CD8-positive, alpha-beta memory T cell (primary cell): ENCODE data around the gene SS18L1. TPM values are rescaled to one million over a fixed set of nuclear protein-coding genes. Genes with fewer than 3 reads are reported as not detected.

Source experiments
- CTCF ChIA-PET: fragments of 350-600 bp; sonication (Branson Sonifier 250); formaldehyde crosslinking; loops from one replicate; lab custom pipeline; 2021; ENCODE audit warnings: antibody characterized with exemption; lab: Charles Lee
- POLR2A ChIA-PET: fragments of 350-600 bp; sonication (Branson Sonifier 250); formaldehyde crosslinking; loops from one replicate; lab custom pipeline; 2021; ENCODE audit warnings: antibody characterized with exemption; lab: Charles Lee
- DNase-seq, 5 donors: peaks; one replicate each; pipeline versions ENCODE4 v3.0.0 to v3.0.0-alpha.2; 2020 to 2022; ENCODE audit warnings: mixed read lengths in 1 of 5
- H3K27ac ChIP-seq: one replicate; pipeline ENCODE4 v1.7.0; 2013; ENCODE audit warnings: low read depth, mild to moderate bottlenecking, low read length, moderate library complexity
- H3K27me3 ChIP-seq: 2 replicates; pipeline ENCODE4 v1.7.0; 2013; ENCODE audit warnings: low read length, mild to moderate bottlenecking; ENCODE audit not compliant: insufficient read depth, poor library complexity, severe bottlenecking
- H3K36me3 ChIP-seq: 2 replicates; pipeline ENCODE4 v1.7.0; 2013; ENCODE audit warnings: mild to moderate bottlenecking, low read length, moderate library complexity; ENCODE audit not compliant: insufficient read depth
- H3K4me1 ChIP-seq: 2 replicates; pipeline ENCODE4 v1.7.0; 2013; ENCODE audit warnings: mild to moderate bottlenecking, low read length, moderate library complexity; ENCODE audit not compliant: insufficient read depth
- H3K4me3 ChIP-seq: 2 replicates; pipeline ENCODE4 v1.7.0; 2013; ENCODE audit warnings: mild to moderate bottlenecking, low read length
- H3K9me3 ChIP-seq: 2 replicates; pipeline ENCODE4 v1.7.0; 2013; ENCODE audit warnings: mild to moderate bottlenecking, low read length
- H3K27ac Mint-ChIP-seq, 8 donors: one replicate each; pipeline ENCODE4 v1.8.0; 2020 to 2021; ENCODE audit warnings: mixed read lengths in 8 of 8, mild to moderate bottlenecking in 6 of 8, inconsistent platforms in 3 of 8, moderate library complexity in 3 of 8
- H3K27me3 Mint-ChIP-seq, 2 donors: one replicate each; pipeline ENCODE4 v1.8.0; 2020 to 2021; ENCODE audit warnings: mixed read lengths in 2 of 2, mild to moderate bottlenecking in 1 of 2, moderate library complexity in 1 of 2
- H3K36me3 Mint-ChIP-seq, 3 donors: one replicate each; pipeline ENCODE4 v1.8.0; 2020 to 2021; ENCODE audit warnings: mixed read lengths in 3 of 3, inconsistent platforms in 1 of 3, mild to moderate bottlenecking in 1 of 3
- H3K4me1 Mint-ChIP-seq, 3 donors: one replicate each; pipeline ENCODE4 v1.8.0; 2020 to 2021; ENCODE audit warnings: mixed read lengths in 3 of 3, inconsistent platforms in 1 of 3, mild to moderate bottlenecking in 1 of 3
- H3K4me3 Mint-ChIP-seq, 7 donors: one replicate each; pipeline ENCODE4 v1.8.0; 2020 to 2021; ENCODE audit warnings: mixed read lengths in 7 of 7, mild to moderate bottlenecking in 6 of 7, moderate library complexity in 4 of 7, inconsistent platforms in 2 of 7
- H3K9me3 Mint-ChIP-seq, 5 donors: one replicate each; pipeline ENCODE4 v1.8.0; 2020 to 2022; ENCODE audit warnings: mixed read lengths in 5 of 5, mild to moderate bottlenecking in 3 of 5, moderate library complexity in 2 of 5, inconsistent platforms in 1 of 5
- polyA plus RNA-seq: library from polyadenylated mRNA; unstranded; fragments of 300-500 nt; fragmentation: Illumina TruSeq; gene quantifications from one replicate; pipeline ENCODE4 v1.2.3, GENCODE V29; 2021
- total RNA-seq, 2 experiments: library from RNA; stranded (reverse); gene quantifications; one replicate each; pipeline ENCODE4 v1.2.3, GENCODE V29; 2021

SS18L1 gene, protein sequence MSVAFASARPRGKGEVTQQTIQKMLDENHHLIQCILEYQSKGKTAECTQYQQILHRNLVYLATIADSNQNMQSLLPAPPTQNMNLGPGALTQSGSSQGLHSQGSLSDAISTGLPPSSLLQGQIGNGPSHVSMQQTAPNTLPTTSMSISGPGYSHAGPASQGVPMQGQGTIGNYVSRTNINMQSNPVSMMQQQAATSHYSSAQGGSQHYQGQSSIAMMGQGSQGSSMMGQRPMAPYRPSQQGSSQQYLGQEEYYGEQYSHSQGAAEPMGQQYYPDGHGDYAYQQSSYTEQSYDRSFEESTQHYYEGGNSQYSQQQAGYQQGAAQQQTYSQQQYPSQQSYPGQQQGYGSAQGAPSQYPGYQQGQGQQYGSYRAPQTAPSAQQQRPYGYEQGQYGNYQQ
- total RNA-seq (10 to 100 TPM; 16.9 to 18.5 TPM), polyA plus RNA-seq (0.86 TPM)

DNA sequence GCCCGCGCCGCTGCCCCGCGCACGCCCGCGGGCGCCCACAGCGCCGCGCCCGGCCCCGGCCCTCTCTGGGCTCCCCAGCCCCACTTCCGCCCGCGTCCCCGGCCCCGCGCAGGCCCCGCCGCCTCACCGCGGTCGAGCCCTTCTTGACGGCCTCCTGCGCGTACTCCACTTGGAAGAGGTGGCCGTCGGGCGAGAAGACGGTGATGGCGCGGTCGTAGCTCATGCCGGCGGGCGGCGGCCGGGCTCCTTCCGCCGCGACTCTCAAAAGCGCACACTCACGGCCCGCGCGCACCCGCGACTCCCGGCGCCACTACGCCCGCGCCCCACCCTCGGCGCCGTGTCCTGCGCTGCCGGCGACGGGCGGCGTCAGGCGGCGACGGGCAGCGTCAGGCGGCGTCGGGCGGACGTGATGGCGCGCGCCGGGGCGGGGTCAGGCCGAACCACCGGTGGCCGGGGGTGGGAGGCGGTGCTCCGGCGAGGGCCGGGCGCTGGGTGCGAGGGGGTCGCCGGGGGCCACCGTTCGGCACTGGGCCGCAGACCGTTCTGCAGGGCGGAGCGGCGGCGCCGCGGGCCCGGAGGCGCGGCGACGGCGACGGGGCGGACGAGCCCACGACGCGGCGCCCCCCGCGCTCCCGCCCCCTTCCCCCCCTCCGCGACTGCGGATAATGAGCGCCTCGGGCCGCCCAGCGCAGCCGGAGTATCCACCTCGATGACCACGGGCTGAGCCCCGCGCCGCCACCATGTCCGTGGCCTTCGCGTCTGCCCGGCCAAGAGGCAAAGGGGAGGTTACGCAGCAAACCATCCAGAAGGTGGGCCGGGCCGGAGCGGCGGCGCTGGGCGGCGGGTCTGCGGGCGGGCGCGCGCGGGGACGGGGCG, at the start of gene SS18L1, which contains the start of gene PSMA7:
SS18L1 (plus strand) TSS at position 689 of the 876 bp plus-strand sequence; CDS start at position 741, 52 bp downstream.
PSMA7 (minus strand) TSS at position 314 of the 876 bp plus-strand sequence; CDS start at position 223, 91 bp downstream.
- CTCF ChIA-PET: interaction anchor here (1.2 to 2.3 kb wide), 2 partner anchors 13 to 132 kb away, joined by 3 to 7 read pairs; no protein-coding TSS in a partner anchor
- H3K9me3 ChIP-seq: no peaks in the 10 kb centered on the region
- peaks cover 27% of the 10 kb centered on the region for H3K36me3 ChIP-seq
- peaks cover 29% of the 10 kb centered on the region for H3K4me1 ChIP-seq
- peak within 1 kb of the TSS; percentile 61 for H3K4me3 ChIP-seq
- H3K4me1 Mint-ChIP-seq: peaks cover 40 to 64% (median 44%) of the 10 kb centered on the region in 3 donors
- H3K27me3 Mint-ChIP-seq: peaks cover 0 to 2% of the 10 kb centered on the region in 2 donors
- peak within 1 kb of the TSS; percentile 91 to 99 (median 96) for H3K27ac Mint-ChIP-seq
- H3K4me3 Mint-ChIP-seq: peak within 1 kb of the TSS; percentile 89 to 98 (median 92)
- H3K27me3 ChIP-seq: no peaks in the 10 kb centered on the region
- peaks cover under 1 to 45% (median 3%) of the 10 kb centered on the region in 3 donors for H3K36me3 Mint-ChIP-seq
- peak; percentile 77 to 88 (median 87) for DNase-seq
- peak within 1 kb of the TSS; percentile 72 for H3K27ac ChIP-seq
- POLR2A ChIA-PET: interaction anchor here (0.6 to 3.0 kb wide), 5 partner anchors 9 to 77 kb away, joined by 4 to 21 read pairs (median 5); partner anchors contain the start of genes LSM14B and TAF4
- H3K9me3 Mint-ChIP-seq: no peaks in the 10 kb centered on the region

DNA sequence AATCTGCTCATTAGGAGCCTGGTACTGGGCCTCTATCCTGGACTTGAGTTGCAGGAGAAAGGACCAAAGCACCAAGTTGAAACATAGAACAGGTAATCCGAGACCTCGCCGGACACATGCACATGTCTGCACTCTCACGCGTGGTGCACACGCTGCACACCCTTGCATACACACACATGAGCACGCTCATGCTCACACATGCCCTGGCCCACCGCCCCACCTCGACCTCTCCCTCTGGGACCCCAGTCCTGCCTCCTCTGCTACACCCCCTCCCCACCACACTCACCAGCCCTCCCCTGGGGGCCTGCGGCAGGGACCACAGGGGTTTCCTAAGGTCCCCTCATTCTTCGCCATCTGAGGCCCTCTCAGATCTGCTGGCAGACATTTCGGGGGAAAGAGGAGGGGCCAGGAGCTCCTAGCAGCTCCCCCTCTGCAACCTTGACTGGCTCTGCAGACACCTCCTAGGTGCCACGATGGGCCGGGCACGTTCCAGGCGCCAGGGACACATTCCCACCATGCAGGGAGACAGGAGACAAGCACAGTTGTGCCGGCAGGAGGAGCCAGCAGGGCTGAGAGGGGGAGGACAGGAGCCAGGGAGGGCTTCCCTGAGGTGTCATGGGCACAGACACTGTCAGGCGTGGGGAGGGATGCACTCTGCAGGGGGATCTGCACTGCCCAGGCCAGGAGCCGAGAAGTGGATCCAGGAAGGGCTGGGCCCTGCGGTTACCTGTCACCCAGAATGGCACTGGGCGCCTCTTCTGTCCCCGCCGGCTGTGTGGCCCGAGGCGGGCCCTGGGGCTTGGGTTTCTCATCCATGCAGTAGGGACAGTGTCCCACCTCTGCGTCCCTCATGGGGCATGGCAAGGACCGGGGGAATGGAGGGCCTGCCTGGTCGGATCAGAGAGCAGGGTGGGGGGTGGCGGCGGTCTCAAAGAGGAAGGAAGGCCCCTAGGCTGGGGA, 46.9 kb upstream of the SS18L1 start:
- H3K36me3 Mint-ChIP-seq: peaks cover 0 to 29% (median 4%) of the 10 kb centered on the region in 3 donors
- H3K27me3 Mint-ChIP-seq: peaks cover 23 to 25% of the 10 kb centered on the region in 2 donors
- Histone ChIP-seq H3K9me3 (peaks cover 8% of the 10 kb centered on the region), H3K36me3 (no peaks in the 10 kb centered on the region), H3K27ac (no peak overlapping the region), H3K4me3 (no peak overlapping the region), H3K4me1 (no peaks in the 10 kb centered on the region), H3K27me3 (no peaks in the 10 kb centered on the region)
- ChIA-PET POLR2A (no interaction called here), CTCF (no interaction called here)
- no peak overlapping the region for H3K4me3 Mint-ChIP-seq
- H3K4me1 Mint-ChIP-seq: no peaks in the 10 kb centered on the region
- no peak overlapping the region for H3K27ac Mint-ChIP-seq
- DNase-seq: no peak
- peaks cover 5 to 27% (median 20%) of the 10 kb centered on the region in 5 donors for H3K9me3 Mint-ChIP-seq

DNA sequence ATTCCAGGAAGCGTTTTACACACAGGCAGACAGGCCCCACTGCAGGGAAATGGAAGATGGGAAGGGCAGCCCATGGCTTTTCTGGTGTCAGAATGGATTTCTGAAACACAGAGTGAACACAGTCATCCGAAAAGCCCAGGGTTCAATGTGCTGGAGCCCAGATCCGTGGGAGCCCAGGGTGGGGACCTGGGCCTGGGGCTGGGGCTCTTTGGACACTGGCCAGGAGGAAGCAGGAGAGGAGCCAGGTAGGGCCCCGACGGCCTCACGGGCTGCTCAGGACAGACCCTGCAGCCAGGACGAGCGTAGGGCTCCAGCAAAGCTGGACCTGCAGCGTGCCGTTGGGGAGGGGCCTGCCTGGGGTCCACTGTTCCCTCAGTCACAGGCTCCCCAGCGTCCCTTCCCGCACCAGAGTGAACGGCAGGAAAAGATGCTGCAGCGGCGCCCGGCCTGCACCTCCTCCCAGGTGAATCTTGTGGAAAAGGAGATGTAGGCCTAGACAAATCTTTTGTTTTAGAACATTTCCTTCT, 45.6 kb upstream of the SS18L1 start:
- peaks cover 0 to 32% (median 0%) of the 10 kb centered on the region in 3 donors for H3K36me3 Mint-ChIP-seq
- Histone ChIP-seq H3K27ac (no peak overlapping the region), H3K4me1 (no peaks in the 10 kb centered on the region), H3K9me3 (peaks cover 13% of the 10 kb centered on the region), H3K36me3 (no peaks in the 10 kb centered on the region), H3K4me3 (no peak overlapping the region), H3K27me3 (no peaks in the 10 kb centered on the region)
- H3K4me3 Mint-ChIP-seq: no peak overlapping the region
- H3K9me3 Mint-ChIP-seq: peaks cover 5 to 33% (median 28%) of the 10 kb centered on the region in 5 donors
- CTCF ChIA-PET: no interaction called here
- no peaks in the 10 kb centered on the region for H3K4me1 Mint-ChIP-seq
- peak overlapping the region in 1 of 8 donors; percentile 55 for H3K27ac Mint-ChIP-seq
- POLR2A ChIA-PET: no interaction called here
- H3K27me3 Mint-ChIP-seq: peaks cover 21 to 26% of the 10 kb centered on the region in 2 donors
- DNase-seq: no peak

DNA sequence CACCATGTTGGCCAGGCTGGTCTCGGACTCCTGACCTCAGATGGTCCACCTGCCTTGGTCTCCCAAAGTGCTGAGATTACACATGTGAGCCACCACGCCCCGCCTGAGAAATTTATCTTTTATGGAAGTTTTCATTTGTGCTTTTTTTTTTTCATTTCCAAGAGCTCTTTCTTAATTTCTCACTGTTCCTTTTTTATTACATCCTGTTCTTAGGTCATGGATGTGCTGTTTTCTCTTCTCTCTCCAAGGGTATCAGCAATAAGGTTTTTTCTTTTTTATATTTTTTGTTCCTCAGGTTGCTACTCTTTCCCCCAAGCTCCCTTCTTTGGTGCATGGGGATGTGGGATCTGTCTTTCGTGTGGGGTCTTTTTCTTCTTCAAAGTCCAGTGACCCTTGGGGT, 42.5 kb upstream of the SS18L1 start:
- POLR2A ChIA-PET: no interaction called here

DNA sequence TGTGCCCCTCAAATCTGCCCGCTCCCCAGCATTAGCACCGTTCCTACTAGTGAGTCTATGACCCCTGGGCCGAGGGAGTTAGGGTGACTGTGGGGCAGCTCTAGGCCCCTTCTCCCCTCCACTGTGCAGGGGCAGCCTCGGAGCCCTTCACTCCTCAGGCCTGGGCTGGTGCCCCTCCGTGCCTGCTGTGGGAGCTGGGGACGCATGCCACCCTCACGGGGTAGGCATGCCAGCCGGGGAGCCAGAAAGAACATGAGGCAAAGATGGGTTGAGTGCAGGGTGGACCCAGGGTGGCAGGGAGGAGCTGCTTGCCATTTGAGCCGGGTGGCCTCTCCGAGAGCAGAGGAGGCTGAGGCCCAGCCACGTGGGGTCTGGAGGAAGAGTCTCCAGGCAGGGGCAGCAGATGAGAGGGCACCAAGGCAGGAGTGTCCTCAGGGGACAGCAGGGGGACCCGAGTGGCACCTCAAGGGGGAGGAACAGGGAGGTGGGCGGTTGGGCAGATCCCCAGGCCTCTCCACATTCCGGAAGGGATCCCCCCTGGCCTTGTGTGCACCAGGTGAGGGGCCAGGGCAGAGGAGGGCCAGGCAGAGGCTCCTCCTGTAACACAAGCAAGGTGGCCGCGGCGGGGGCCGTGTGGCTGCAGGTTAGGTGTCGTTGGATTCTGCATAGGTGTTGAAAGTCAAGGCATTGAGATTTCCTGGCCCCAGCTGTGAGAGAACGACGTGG, 39.9 kb upstream of the SS18L1 start:
- no peaks in the 10 kb centered on the region for H3K4me1 Mint-ChIP-seq
- no peak overlapping the region for H3K27ac Mint-ChIP-seq
- H3K9me3 Mint-ChIP-seq: peaks cover 22 to 72% (median 68%) of the 10 kb centered on the region in 5 donors
- H3K36me3 ChIP-seq: no peaks in the 10 kb centered on the region
- peaks cover 14 to 21% of the 10 kb centered on the region in 2 donors for H3K27me3 Mint-ChIP-seq
- H3K4me3 Mint-ChIP-seq: no peak overlapping the region
- peaks cover 27% of the 10 kb centered on the region for H3K9me3 ChIP-seq
- no peak overlapping the region for H3K4me3 ChIP-seq
- DNase-seq: no peak
- peaks cover 5 to 52% (median 6%) of the 10 kb centered on the region in 3 donors for H3K36me3 Mint-ChIP-seq
- POLR2A ChIA-PET: interaction anchor here (0.6 kb wide), 1 partner anchor 1626 kb away, joined by 3 read pairs; no protein-coding TSS in a partner anchor
- H3K27ac ChIP-seq: no peak overlapping the region
- no peaks in the 10 kb centered on the region for H3K27me3 ChIP-seq
- H3K4me1 ChIP-seq: no peaks in the 10 kb centered on the region
- CTCF ChIA-PET: no interaction called here

More for the DNA sequence above, 42.5 kb upstream of the SS18L1 start:
- CTCF ChIA-PET: no interaction called here
- H3K4me3 ChIP-seq: no peak overlapping the region
- Mint-ChIP-seq H3K36me3 (peaks cover 2 to 43% (median 2%) of the 10 kb centered on the region in 3 donors), H3K9me3 (peaks cover 6 to 48% (median 46%) of the 10 kb centered on the region in 5 donors), H3K27me3 (peaks cover 14 to 23% of the 10 kb centered on the region in 2 donors), H3K4me1 (no peaks in the 10 kb centered on the region), H3K27ac (peak overlapping the region in 1 of 8 donors; percentile 30), H3K4me3 (peak overlapping the region in 1 of 7 donors; percentile 37)
- H3K27ac ChIP-seq: no peak overlapping the region
- no peaks in the 10 kb centered on the region for H3K27me3 ChIP-seq
- DNase-seq: no peak
- no peaks in the 10 kb centered on the region for H3K36me3 ChIP-seq
- no peaks in the 10 kb centered on the region for H3K4me1 ChIP-seq
- H3K9me3 ChIP-seq: peaks cover 13% of the 10 kb centered on the region

DNA sequence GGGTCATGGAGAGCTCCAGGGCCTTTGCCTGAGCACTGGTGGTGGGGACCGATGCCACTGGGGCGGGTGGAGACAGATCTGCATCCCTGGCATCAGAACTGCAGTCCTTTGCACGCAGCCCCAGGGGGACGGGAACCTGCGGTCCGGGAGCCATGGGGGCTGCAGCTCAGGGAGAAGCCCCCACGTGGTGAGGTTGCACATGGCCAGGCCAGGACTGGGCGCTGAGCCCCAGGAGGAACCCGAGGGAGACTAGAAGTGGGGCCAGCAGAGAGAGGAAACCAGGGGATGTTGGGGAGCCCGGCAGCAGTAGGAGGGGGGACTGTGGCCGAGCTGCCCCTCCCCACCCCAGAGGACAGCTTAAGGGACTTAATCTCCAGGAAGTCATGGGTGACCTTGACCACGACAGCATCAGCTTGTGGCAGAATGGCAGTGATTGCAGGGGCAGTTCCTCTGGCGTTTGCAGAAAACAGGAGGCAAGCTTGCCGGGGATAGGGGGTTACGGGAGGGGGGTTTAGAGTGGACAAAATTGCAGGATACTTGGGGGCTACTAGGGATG, 39.3 kb upstream of the SS18L1 start:
- Histone ChIP-seq H3K4me3 (no peak overlapping the region), H3K9me3 (peaks cover 33% of the 10 kb centered on the region), H3K27ac (no peak overlapping the region), H3K27me3 (no peaks in the 10 kb centered on the region), H3K4me1 (no peaks in the 10 kb centered on the region), H3K36me3 (no peaks in the 10 kb centered on the region)
- H3K4me1 Mint-ChIP-seq: no peaks in the 10 kb centered on the region
- ChIA-PET POLR2A (no interaction called here), CTCF (no interaction called here)
- H3K36me3 Mint-ChIP-seq: peaks cover 6 to 55% (median 7%) of the 10 kb centered on the region in 3 donors
- no peak for DNase-seq
- peaks cover 14 to 21% of the 10 kb centered on the region in 2 donors for H3K27me3 Mint-ChIP-seq
- H3K4me3 Mint-ChIP-seq: no peak overlapping the region
- peaks cover 28 to 77% (median 75%) of the 10 kb centered on the region in 5 donors for H3K9me3 Mint-ChIP-seq
- no peak overlapping the region for H3K27ac Mint-ChIP-seq
